Stimulated activated CD8-positive, alpha-beta memory T cell treated with anti-CD3 and anti-CD28 coated beads, Interleukin-12 subunit alpha, Interleukin-12 subunit beta, amount 100 ng/mL, for 1 hour (primary cell): ENCODE measurements around the gene ACLY.
"Not testable (repeated sequence)": the region's sequence is repeated elsewhere in the genome, so short reads cannot be mapped to it uniquely, and the experiment has no call there.

ENCODE experiments used
- DNase-seq: peaks from one replicate; pipeline ENCODE4 v3.0.0-alpha.2; 2020; ENCODE audit warnings: low read depth

ACLY gene

GRCh38 chr17:41871789-41872188, 47.0 kb downstream of the ACLY start:
- DNase-seq = no peak

GRCh38 chr17:41870627-41871026, 48.1 kb downstream of the ACLY start:
- no peak for DNase-seq

- no peak for DNase-seq
These were observed 48.7 kb downstream of the ACLY start for GRCh38 chr17:41870097-41870496.

GRCh38 chr17:41869426-41869825, 49.3 kb downstream of the ACLY start:
- no peak for DNase-seq

GRCh38 chr17:41868568-41868967, 50.2 kb downstream of the ACLY start:
- no peak for DNase-seq

GRCh38 chr17:41865596-41865893, 53.2 kb downstream of the ACLY start:
- DNase-seq = no peak

GRCh38 chr17:41864836-41865595, 53.7 kb downstream of the ACLY start, which contains the start of gene KLHL11:
KLHL11 (minus strand) TSS chr17:41865423; CDS start chr17:41865370, 53 bp downstream.
- peak; percentile 78 for DNase-seq

GRCh38 chr17:41864498-41864835, 54.3 kb downstream of the ACLY start:
- DNase-seq = no peak

- DNase-seq = no peak
These were observed 55.5 kb downstream of the ACLY start for GRCh38 chr17:41863074-41863848.

- DNase-seq = no peak
These were observed 58.4 kb downstream of the ACLY start for GRCh38 chr17:41860254-41860931.

GRCh38 chr17:41851382-41851781, 67.4 kb downstream of the ACLY start:
- DNase-seq = not testable (repeated sequence)

- DNase-seq = no peak
These were observed 69.3 kb downstream of the ACLY start for GRCh38 chr17:41849251-41849990.

GRCh38 chr17:41848788-41849187, 70.0 kb downstream of the ACLY start:
- DNase-seq = no peak

- no peak for DNase-seq
These were observed 73.8 kb downstream of the ACLY start for GRCh38 chr17:41844971-41845370.

- DNase-seq = not testable (repeated sequence)
These were observed 78.0 kb downstream of the ACLY start for GRCh38 chr17:41840781-41841180.

GRCh38 chr17:41839448-41839847, 79.3 kb downstream of the ACLY start:
- not testable (repeated sequence) for DNase-seq

- DNase-seq = no peak
These were observed 80.8 kb downstream of the ACLY start, which contains the start of gene KLHL10 for GRCh38 chr17:41837761-41838538. KLHL10 (plus strand) TSS chr17:41837825; CDS start chr17:41837933, 108 bp downstream.

GRCh38 chr17:41836550-41837196, 82.1 kb downstream of the ACLY start:
- DNase-seq = no peak

- DNase-seq = peak; percentile 29
These were observed 82.8 kb downstream of the ACLY start, which contains the start of gene NT5C3B for GRCh38 chr17:41835800-41836549. NT5C3B (minus strand) TSS chr17:41836232; CDS start chr17:41836193, 39 bp downstream.

GRCh38 chr17:41835214-41835799, 83.4 kb downstream of the ACLY start:
- no peak for DNase-seq
